ENCODE data around the gene ABTB1.

- no peak for TF ChIP-seq CTCF (conservative IDR thresholded peaks at IDR 0.05; ENCODE audit: low read depth, low read length)
- TF ChIP-seq EZH2phosphoT487 (IDR thresholded peaks at IDR 0.05; ENCODE audit: borderline replicate concordance, low read length), result no peak
- TF ChIP-seq EZH2 (IDR thresholded peaks at IDR 0.05; ENCODE audit: low read length, unreplicated experiment), result no peak
Observed at GRCh38 chr3:127715532-127715931, 42.8 kb downstream of the ABTB1 start.
